ENCODE measurements around the gene LRRC8D.

Gene LRRC8D

GRCh38 chr1:89896105-89896942, 75.5 kb downstream of the LRRC8D start:
- DNase-seq (ENCODE audit: low spot score), result no peak

- no peak for DNase-seq (ENCODE audit: low spot score)
These were observed 76.7 kb downstream of the LRRC8D start for GRCh38 chr1:89897347-89898133.

GRCh38 chr1:89898150-89898549, 77.3 kb downstream of the LRRC8D start:
- no peak for DNase-seq (ENCODE audit: low spot score)

GRCh38 chr1:89898695-89899470, 78.1 kb downstream of the LRRC8D start:
- DNase-seq (ENCODE audit: low spot score), result no peak

- DNase-seq (ENCODE audit: low spot score), result no peak
These were observed 79.5 kb downstream of the LRRC8D start for GRCh38 chr1:89900323-89900722.

GRCh38 chr1:89900791-89901708, 80.2 kb downstream of the LRRC8D start:
- DNase-seq (ENCODE audit: low spot score), result no peak

- DNase-seq (ENCODE audit: low spot score), result no peak
These were observed 81.3 kb downstream of the LRRC8D start for GRCh38 chr1:89901957-89902669.

GRCh38 chr1:89903550-89903949, 82.7 kb downstream of the LRRC8D start:
- no peak for DNase-seq (ENCODE audit: low spot score)

GRCh38 chr1:89904219-89904980, 83.6 kb downstream of the LRRC8D start:
- no peak for DNase-seq (ENCODE audit: low spot score)

GRCh38 chr1:89905395-89906058, 84.7 kb downstream of the LRRC8D start:
- DNase-seq (ENCODE audit: low spot score), result no peak

GRCh38 chr1:89906088-89906487, 85.3 kb downstream of the LRRC8D start:
- DNase-seq (ENCODE audit: low spot score), result no peak

- DNase-seq (ENCODE audit: low spot score), result no peak
These were observed 86.9 kb downstream of the LRRC8D start for GRCh38 chr1:89907727-89908212.

- no peak for DNase-seq (ENCODE audit: low spot score)
These were observed 87.4 kb downstream of the LRRC8D start for GRCh38 chr1:89908273-89908671.

- DNase-seq (ENCODE audit: low spot score), result no peak
These were observed 88.0 kb downstream of the LRRC8D start for GRCh38 chr1:89908672-89909436.

GRCh38 chr1:89910268-89910667, 89.4 kb downstream of the LRRC8D start:
- no peak for DNase-seq (ENCODE audit: low spot score)

- DNase-seq (ENCODE audit: low spot score), result no peak
These were observed 89.9 kb downstream of the LRRC8D start for GRCh38 chr1:89910780-89911179.

- no peak for DNase-seq (ENCODE audit: low spot score)
These were observed 90.6 kb downstream of the LRRC8D start for GRCh38 chr1:89911191-89911991.

- DNase-seq (ENCODE audit: low spot score), result no peak
These were observed 91.2 kb downstream of the LRRC8D start for GRCh38 chr1:89912073-89912472.

Data from HuH-7.5 (cell line).